NCI-H226 (cell line): ENCODE measurements around the gene ZBTB8OS.
A peak's percentile ranks its signal among the peaks of the same experiment; 100 is the strongest.
"Not testable (repeated sequence)": the region's sequence is repeated elsewhere in the genome, so short reads cannot be mapped to it uniquely, and the experiment has no call there.

Experiments used
- DNase-seq: peaks from one replicate; pipeline ENCODE4 v3.0.0-alpha.2; 2015

The ZBTB8OS gene

GRCh38 chr1:32647308-32648134 is 2.8 kb downstream of the ZBTB8OS start:
- DNase-seq = no peak

- DNase-seq = no peak
Observed at GRCh38 chr1:32644426-32644825, 5.9 kb downstream of the ZBTB8OS start.

GRCh38 chr1:32642292-32642827 is 8.0 kb downstream of the ZBTB8OS start:
- not testable (repeated sequence) for DNase-seq

- no peak for DNase-seq
Observed at GRCh38 chr1:32639489-32640075, 10.8 kb downstream of the ZBTB8OS start.

- DNase-seq = no peak
Observed at GRCh38 chr1:32636914-32637645, 13.3 kb downstream of the ZBTB8OS start.

GRCh38 chr1:32635508-32636277 is 14.7 kb downstream of the ZBTB8OS start:
- no peak for DNase-seq

- no peak for DNase-seq
Observed at GRCh38 chr1:32632829-32633228, 17.5 kb downstream of the ZBTB8OS start.

GRCh38 chr1:32630173-32630572 is 20.2 kb downstream of the ZBTB8OS start:
- DNase-seq = not testable (repeated sequence)

GRCh38 chr1:32627596-32628162 is 22.7 kb downstream of the ZBTB8OS start:
- no peak for DNase-seq

GRCh38 chr1:32626176-32626575 is 24.2 kb downstream of the ZBTB8OS start:
- DNase-seq = no peak

- DNase-seq = no peak
Observed at GRCh38 chr1:32623775-32624174, 26.6 kb downstream of the ZBTB8OS start.

- no peak for DNase-seq
Observed at GRCh38 chr1:32622806-32623681, 27.3 kb downstream of the ZBTB8OS start.

- no peak for DNase-seq
Observed at GRCh38 chr1:32622205-32622604, 28.1 kb downstream of the ZBTB8OS start.

GRCh38 chr1:32619701-32620485 is 30.5 kb downstream of the ZBTB8OS start:
- DNase-seq = no peak

- peak; percentile 50 for DNase-seq
Observed at GRCh38 chr1:32618673-32619221, 31.6 kb downstream of the ZBTB8OS start.

GRCh38 chr1:32613472-32613871 is 36.9 kb downstream of the ZBTB8OS start:
- DNase-seq = no peak

GRCh38 chr1:32612189-32612881 is 38.0 kb downstream of the ZBTB8OS start:
- DNase-seq = peak; percentile 73

GRCh38 chr1:32611859-32612188 is 38.5 kb downstream of the ZBTB8OS start:
- no peak for DNase-seq

- DNase-seq = no peak
Observed at GRCh38 chr1:32609180-32609579, 41.2 kb downstream of the ZBTB8OS start.
